NCI-H345 (cell line): Measurements from ENCODE around the gene ISCU.

Experiments used
- DNase-seq: peaks from one replicate; lab custom pipeline; 2025; lab: John Stamatoyannopoulos, UW

ISCU gene

DNA sequence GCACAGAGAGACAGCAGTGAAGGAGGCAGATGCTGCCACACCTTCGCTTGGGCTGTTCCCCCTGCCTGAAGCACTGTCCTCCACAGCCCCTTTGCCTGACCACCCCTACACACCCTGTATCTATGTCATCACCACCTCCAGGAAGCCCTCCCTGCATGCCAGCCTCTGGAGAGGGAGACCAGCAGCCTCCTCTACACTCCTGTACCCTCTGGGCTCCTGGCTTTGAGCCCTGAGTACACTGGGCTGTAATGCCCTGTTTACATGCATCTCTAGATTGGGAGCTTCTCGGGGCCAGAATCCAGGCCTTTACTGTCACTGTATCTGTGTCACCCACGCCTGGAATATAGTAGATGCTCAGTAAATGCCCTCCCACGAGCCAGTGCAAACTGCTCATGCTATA lies 41.3 kb downstream of the ISCU start:
- DNase-seq, result no peak

DNA sequence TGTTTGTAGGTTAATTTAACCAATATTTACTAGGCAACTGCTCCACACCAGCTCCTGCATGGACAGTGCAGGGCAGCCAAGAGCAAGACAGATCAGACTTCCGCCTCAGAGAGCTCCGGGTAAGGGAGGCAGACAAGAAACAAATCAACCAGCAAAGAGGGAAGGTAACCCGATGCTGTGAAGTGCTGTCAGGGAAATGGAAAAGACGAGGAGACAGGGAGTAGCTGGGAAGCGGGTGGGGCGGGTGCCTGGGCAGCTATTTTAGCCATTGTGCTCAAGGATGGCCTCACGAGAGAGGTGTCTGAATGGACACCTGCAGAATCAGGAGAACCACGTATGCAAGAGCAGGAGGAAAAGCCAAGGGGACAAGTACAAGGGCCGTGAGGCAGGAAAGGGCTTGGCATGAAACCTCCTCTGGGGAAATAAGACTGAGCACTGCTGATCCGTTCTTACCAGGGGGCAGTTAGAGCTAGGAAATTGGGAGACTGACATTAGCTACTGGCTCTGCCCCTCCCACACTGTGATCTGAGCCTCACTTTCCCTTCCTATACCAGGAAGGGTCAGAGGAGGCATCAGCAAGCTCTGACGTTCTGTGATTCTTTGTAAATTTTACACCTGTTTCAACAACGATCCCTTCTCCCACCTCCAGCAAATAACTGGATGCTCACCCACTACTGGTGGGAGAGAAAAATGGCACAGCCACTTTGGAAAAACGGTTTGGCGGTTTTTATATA lies 42.0 kb downstream of the ISCU start:
- DNase-seq, result no peak

DNA sequence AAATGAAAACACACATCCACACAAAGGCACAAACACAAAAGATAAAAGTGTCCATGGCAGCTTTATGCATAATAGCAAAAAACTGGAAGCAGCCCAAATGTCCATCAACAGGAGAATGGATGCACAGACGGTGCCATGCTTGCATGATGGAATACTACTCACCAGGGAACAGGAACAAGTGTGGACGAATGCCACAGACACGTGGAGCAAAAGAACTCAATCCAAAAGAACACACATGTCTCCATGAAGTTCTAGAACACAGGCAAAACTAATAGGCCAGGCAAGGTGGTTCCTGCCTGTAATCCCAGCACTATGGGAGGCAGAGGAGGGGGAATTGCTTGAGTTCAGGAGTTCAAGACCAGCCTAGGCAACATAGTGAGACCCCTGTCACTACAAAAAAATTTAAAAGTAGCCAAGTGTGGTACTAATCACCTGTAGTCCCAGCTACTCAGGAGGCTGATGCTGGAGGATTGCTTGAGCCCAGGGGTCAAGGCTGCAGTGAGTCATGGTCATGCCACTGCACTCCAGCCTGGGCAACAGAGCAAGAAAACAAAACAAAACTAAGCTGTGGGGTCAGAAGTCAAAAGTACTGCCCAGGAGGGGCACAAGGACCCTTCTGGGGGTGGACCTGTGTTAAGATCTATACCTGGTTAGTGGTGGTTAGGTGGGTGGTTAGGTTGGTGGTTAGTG lies 42.7 kb downstream of the ISCU start:
- DNase-seq, result no peak

DNA sequence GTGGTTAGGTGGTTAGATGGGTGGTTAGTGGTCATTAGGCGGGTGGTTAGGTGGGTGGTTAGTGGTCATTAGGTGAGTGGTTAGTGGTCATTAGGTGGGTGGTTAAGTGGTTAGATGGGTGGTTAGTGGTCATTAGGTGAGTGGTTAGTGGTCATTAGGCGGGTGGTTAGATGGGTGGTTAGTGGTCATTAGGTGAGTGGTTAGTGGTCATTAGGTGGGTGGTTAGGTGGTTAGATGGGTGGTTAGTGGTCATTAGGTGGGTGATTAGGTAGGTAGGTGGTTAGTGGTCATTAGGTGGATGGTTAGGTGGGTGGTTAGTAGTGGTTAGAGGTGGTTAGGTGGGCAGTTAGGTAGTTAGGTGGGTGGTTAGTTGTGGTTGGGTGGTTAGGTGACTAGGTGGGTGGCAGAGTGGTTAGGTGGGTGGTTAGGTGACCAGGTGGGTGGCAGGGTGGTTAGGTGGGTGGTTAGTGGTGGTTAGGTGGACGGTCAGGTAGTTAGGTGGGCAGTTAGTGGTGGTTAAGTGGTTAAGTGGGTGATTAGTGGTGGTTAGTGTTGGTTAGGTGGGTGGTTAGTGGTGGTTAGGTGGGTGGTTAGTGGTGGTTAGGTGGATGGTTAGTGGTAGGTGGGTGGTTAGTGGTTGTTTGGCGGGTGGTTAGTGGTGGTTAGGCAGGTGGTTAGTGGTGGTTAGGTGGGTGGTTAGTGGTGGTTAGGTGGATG lies 43.5 kb downstream of the ISCU start:
- DNase-seq, result no peak

DNA sequence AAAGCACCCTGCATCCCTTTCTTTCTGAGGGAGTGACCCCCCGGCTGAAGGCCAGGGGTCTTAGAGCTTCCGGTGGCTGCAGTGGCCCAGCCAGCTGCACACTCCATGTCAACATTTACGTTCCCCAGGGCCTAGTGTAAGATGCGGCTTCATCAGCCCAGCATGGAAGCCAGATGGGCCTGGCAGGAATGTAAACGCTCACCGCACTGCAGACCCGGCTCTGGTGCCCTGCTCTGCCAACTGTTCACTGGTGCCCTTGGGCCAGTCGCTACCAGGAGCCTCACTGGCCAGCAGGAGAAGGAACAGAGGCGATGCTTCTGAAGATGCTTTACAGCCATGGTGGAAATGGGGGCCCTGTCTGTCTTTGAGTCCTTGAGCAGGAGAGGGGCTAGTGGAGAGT lies 44.1 kb downstream of the ISCU start:
- DNase-seq, result no peak

DNA sequence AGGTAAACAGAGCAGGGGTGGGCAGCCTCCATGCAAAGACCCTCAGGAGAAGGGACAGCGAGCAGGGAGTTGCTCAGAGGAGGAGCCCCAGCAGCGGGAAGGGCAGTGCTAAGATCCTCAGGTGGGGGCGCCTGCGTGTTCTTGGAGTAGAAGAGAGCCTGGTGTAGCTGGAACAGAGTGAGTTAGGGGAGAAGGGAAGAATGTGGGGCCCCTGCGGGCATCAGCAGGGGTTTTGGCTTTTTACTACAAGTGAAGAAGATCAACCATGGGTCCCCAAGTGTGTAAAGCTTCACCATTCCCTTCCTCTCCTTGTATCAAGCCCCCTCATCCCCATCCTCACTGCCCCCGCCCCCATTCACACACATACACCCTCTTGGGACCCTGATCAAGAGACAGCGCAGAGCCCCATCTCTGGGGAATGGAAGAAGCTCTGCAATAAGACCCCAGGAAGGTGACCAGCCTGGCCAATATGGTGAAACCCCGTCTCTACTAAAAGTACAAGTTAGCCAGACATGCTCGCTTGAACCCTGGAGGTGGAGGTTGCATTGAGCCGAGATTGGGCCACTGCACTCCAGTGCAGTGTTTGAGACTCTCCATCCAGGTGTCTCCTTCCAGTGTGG lies 45.7 kb downstream of the ISCU start:
- no peak for DNase-seq

DNA sequence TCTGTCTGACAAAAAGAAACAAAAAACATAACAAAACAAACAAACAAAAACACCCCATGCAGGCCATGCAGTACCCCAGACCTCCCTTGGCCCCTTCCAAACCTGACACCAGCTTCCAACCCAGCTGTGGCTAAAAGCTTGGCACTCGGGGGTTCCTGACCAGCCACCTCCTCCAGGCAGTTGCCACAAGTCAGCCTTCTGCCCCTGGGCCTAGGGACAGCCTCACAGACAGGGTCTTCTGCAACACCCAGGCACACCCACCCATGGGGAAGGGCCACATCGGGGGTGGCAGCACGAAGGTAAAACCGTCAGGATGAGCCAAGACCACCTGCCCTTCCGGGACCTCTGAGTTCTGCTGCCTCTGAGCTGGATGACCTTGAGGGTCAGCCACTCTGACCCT lies 46.2 kb downstream of the ISCU start:
- no peak for DNase-seq

DNA sequence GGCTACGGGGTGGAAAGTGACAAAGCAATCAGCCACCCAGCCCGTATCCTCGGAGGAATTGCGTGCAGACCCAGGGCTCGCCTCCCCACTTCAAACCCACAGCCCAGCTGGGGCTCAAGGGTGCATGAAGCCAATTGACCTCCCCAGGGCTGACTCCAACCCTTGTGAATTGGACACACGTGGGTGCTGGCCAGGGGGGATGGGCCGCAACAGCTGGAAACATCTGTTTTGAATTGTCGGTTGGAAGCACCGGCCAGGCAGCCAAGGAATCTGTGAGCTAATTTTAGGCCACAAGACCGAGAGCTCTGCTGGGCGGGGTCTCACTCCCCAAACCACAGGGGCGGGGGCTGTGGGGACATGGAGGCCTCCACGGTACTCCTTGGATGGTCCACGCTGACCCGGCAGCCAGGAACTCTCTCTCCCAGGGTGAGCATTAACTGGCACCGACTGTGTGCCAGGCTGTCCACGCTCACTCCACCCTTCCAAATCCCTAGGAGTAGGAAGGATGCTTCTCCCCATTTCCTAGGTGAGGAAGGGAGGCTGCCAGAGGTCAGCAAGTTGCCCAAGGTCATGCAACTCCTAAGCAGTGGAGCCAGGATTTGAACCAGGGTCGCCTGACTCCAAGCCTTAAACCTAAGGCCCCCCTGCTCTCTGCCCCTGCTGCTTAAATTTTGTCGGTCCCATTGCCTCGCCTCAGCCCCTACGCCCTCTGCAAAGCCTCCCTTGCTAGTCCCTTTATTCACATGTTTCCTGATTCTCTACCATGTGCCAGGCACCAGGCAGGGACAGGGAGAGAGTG lies 47.3 kb downstream of the ISCU start:
- DNase-seq, result no peak

DNA sequence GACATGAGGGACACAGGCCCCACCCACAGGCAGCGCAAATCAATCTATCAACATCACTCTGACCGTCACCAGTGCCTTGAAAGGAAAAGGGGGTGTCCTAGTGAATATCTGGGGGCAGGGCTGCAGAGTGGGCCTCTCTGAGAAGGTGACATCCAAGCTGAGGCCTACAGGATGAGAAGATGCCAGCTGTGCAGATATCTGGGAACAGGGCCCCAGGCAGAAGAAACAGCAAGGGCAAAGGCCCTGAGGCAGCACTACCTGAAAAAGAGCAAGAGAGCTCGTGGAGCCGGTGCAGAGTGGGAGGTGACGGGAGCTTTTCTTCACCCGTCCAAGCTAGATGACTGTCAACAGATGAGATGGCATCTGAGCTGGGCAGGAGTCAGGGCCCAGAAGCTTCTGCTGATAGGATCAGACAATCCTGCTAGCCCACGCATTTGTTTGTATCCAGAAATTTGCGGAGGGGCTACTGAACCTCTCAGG lies 48.0 kb downstream of the ISCU start:
- DNase-seq, result no peak

DNA sequence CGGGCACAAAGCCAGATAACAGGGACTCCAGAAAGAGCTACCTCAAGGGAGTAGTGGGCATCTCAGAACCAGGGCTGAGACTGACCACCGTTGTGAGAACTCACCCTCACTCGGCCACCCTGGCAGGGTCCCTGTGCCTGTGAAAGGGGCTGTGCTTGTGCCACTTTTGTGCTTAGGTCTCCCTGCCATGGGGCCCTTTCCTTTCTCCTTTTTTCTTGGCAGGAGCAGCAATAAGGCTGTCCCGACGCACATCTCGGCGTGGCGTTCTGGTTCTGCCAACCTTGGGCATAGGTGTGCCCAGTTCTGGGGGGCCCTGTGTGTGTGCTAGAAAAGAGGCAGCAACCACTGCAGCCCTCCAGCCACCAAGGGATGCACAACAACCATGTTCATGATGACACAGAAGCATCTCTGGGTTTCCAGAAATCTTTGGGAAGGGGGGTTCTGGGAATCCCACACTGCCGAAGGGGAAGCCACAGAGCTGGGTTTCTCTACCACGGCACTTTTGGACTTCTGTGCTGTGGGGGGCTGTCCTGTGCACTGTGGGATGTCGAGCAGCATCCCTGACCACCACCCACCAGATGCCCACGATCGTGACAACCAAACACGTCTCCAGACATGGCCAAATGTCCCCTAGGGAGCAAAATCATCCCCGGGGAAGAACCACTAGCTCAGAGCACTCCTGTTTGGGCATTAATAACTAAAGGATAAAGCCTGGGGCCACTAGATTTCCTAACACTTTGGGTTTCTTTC lies 48.6 kb downstream of the ISCU start:
- no peak for DNase-seq

DNA sequence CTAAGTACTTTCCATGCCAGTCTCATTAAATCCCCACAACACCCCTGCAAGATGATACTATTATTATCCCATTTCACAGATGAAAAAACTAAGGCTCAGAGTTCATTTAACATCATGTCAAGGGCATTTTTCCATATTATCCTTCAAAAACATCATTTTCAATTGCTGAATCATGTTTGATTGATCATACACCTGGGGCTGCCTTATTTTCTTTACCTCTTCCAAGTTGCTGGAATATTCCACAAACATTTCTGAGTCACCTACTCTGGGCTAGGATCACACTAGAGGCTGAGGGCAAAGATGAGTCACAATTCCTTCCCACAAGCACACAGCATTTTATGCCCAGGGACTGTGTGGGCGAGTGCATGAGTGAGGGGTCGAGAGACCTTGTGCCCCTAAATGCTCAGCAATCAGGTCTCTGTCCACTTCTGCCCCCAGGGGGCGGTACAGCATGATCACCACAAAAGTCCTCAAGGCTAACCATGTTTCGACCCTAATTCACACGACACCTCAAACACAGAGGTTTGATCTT lies 49.6 kb downstream of the ISCU start:
- DNase-seq, result no peak

DNA sequence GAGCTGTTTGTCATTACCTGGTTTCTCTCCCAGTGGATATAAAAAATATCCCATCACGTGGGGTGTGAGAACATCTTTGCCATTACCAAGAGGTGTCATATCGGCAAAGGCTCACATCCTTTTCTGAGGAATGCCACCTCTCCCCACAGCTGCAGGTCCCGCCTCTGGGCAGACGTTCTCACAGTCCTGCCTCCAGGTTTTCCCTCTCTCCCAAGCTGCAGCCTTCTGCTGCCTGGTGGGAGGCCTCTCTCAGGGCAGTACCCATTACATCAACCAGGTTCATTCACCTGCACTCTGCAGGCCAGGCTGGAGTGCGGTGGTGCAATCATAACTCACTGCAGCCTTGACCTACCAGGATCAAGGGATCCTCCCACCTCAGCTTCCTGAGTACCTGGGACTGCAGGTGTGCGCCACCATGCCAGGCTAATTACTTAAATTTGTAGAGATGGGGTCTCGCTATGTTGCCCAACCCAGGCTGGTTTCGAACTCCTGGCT lies 50.4 kb downstream of the ISCU start:
- DNase-seq, result no peak

DNA sequence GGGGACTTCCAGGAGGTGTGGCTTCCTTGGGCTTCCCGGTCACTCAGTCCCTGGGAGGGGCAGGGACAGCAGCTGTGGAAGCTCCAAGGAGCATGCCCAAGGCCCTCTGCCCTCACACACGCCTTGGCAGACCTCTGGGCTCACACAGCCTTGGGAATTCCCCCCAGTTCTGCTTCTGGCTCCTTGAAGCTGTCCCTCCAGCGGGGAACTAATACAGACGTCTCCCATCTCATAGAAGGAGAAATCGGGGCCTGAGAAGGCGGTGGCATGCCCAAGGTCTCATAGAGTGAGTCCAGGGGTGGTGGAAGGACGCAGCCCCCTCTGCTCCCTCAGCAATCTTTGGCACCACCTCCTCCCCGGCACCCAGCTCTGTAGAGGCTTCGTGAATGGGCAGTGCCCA lies 51.2 kb downstream of the ISCU start:
- DNase-seq, result no peak

DNA sequence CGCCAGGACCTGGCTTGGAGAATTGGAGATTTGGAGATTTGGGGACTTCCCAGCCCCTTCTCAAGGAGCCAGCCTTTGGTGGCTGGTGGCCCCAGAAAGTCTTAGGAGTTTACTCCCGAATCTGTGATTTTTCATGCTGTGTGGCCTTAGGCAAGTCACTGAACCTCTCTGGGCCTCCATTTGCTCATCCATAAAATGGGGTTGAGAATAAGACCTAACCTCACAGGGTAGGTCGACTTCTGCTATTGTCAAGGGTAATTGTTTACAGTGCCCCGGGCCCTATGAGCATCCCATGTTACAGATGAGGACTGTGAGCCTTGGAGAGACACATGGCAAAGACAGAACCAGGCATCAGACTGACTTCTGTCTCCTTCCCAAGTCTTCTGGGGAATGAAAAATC lies 51.6 kb downstream of the ISCU start:
- DNase-seq, result no peak

DNA sequence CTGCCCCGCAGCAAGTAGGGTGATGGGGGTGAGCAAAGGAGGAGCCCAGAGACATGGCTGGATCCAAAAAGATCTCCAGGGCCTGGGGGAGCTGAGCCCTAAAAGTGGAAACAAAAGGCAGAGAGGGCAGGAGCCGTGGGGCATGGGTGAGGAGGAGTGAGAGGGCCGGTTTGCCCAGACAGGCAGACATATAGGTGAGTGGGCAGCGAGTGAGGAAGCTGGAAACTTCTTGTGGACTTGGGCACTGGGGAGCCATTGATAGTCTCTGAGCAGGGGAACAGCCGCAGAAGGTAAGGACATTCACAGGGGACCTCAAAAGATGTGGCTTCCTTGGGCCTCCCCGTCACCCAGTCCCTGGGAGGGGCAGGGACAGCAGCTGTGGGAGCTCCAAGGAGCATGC lies 52.2 kb downstream of the ISCU start:
- DNase-seq, result no peak

DNA sequence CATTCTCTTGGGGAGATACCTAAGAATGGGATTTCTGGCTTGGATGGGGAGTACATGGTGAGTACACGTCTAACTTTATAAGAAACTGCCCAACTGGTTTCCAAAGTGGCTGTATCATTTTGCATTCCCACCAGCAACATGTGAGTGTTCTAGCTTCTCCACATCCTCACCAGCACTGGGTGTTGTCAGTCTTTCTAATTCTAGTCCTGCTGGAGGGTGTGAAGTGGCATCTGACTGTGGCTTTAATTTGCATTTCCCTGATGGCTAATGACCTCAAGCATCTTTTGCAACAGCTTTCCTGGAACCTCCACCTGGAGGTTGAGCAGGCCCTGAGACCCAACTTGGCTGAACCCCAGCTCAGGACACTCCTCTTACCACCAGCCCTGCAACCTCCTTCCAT lies 53.5 kb downstream of the ISCU start:
- DNase-seq, result no peak

DNA sequence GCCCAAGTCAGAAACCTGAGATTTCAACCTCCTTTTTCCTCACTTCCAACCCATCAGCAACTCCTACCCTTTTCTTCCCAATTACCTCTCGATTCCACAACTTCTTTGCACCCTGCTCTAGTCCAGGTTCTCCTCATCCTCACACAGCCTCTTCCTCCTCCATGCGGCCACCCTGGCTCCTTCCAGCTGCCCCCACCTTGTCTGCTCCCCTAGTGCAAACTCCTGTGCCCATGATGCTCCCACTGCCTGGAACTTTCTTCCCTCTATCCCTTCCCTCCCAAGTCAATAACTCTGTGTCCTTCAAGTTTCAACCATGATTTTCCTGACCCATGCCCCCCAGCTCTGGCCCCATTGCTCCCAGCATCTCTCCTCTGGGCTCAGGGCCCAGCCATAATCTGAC lies 54.0 kb downstream of the ISCU start:
- DNase-seq, result no peak

DNA sequence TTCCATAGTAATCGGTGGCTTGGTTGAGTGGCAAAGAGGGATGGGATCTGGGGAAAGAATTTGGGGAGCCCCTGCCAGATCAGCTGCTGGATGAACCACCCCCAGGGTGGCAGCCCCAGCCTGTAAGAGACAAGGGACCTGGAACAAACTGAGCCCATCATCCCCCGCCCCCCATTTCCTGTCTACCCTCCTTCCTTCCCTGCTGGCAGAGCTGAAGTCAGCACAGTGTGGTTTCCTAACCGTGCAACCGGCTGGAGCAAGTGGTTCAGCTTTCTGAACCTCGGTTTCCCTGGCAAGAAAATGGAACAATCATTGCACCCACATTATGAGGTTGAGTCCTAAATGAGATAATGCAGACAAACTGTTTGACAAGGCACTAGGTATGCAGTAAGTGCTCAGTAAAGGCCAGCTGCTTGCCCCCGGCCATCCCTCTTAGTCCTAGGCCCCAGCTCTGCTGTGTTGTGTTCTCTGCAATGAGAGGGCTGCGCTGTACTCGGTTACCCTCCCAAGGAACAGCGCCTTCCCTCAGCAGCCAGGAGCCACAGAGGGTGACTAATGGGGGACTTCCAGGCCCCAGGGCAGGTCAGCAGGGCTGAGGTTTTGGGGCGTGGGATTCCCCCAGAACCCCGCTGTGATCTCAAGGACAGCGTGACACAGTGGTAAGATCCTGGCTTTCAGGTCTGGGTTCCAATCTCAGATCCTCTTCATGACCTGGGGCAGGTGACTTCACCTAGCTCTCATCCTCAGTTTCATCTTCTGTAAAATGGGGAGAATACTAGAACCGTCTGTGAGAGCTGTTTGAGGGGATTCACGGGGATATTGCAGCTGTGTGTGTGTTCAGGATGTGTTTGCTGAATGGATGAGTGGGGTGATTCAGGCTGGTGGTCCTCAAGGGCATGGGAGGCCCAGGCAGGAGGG lies 54.8 kb downstream of the ISCU start:
- DNase-seq, result no peak
